GM19372 (cell line): ENCODE results near the gene EPHA6.
"Not testable (repeated sequence)": the region's sequence is repeated elsewhere in the genome, so short reads cannot be mapped to it uniquely, and the experiment has no call there.

ENCODE experiments used
- ATAC-seq: cut with Tn5 transposase; IDR thresholded peaks from one replicate; pipeline ENCODE4 v1.9.1; 2021; ENCODE audit warnings: mild to moderate bottlenecking, low read depth, moderate library complexity; ENCODE audit not compliant: unreplicated experiment

EPHA6 gene

GRCh38 chr3:97259263-97259662, 444.9 kb downstream of the EPHA6 start:
- no peak for ATAC-seq

GRCh38 chr3:97264180-97264579, 449.8 kb downstream of the EPHA6 start:
- no peak for ATAC-seq

- ATAC-seq: no peak
These were observed 451.0 kb downstream of the EPHA6 start for GRCh38 chr3:97265237-97266005.

GRCh38 chr3:97269202-97269601, 454.8 kb downstream of the EPHA6 start:
- no peak for ATAC-seq

GRCh38 chr3:97276879-97277550, 462.6 kb downstream of the EPHA6 start:
- ATAC-seq: not testable (repeated sequence)

GRCh38 chr3:97277708-97278107, 463.3 kb downstream of the EPHA6 start:
- ATAC-seq: no peak

- ATAC-seq: no peak
These were observed 464.1 kb downstream of the EPHA6 start for GRCh38 chr3:97278506-97278905.

GRCh38 chr3:97291901-97292300, 477.5 kb downstream of the EPHA6 start:
- ATAC-seq: no peak

GRCh38 chr3:97293596-97294131, 479.3 kb downstream of the EPHA6 start:
- no peak for ATAC-seq

- ATAC-seq: no peak
These were observed 482.6 kb downstream of the EPHA6 start for GRCh38 chr3:97297032-97297431.

GRCh38 chr3:97301114-97301513, 486.7 kb downstream of the EPHA6 start:
- ATAC-seq: no peak

GRCh38 chr3:97306226-97306625, 491.8 kb downstream of the EPHA6 start:
- no peak for ATAC-seq

- no peak for ATAC-seq
These were observed 524.0 kb downstream of the EPHA6 start for GRCh38 chr3:97338375-97338774.

- no peak for ATAC-seq
These were observed 526.5 kb downstream of the EPHA6 start for GRCh38 chr3:97340940-97341339.

- no peak for ATAC-seq
These were observed 533.4 kb downstream of the EPHA6 start for GRCh38 chr3:97347780-97348179.

- ATAC-seq: no peak
These were observed 536.6 kb downstream of the EPHA6 start for GRCh38 chr3:97350971-97351370.

- no peak for ATAC-seq
These were observed 538.8 kb downstream of the EPHA6 start for GRCh38 chr3:97353176-97353575.

- no peak for ATAC-seq
These were observed 545.6 kb downstream of the EPHA6 start for GRCh38 chr3:97359977-97360376.

- ATAC-seq: no peak
These were observed 546.4 kb downstream of the EPHA6 start for GRCh38 chr3:97360804-97361203.

- ATAC-seq: no peak
These were observed 570.2 kb downstream of the EPHA6 start for GRCh38 chr3:97384583-97384982.

- ATAC-seq: no peak
These were observed 574.4 kb downstream of the EPHA6 start for GRCh38 chr3:97388774-97389173.

- no peak for ATAC-seq
These were observed 575.5 kb downstream of the EPHA6 start for GRCh38 chr3:97389936-97390335.
